GM23338 (cell line): ENCODE data around the gene ERC1. TPM values are rescaled to one million over a fixed set of nuclear protein-coding genes. Genes with fewer than 3 reads are reported as not detected.

ENCODE experiments used
- ATAC-seq: fragments of 200-7000 bp; cut with Tn5 transposase; 3 replicates; pipeline ENCODE4 v1.9.1; 2020
- DNase-seq: peaks from one replicate; pipeline ENCODE4 v3.0.0-alpha.2; 2015; ENCODE audit warnings: low spot score
- H2AFZ ChIP-seq: fragments of 200-600 bp; sonication (generic); 2 replicates; pipeline ENCODE4 v1.8.0; 2016; ENCODE audit warnings: antibody characterized with exemption, mild to moderate bottlenecking, moderate library complexity
- H3F3A ChIP-seq: fragments of 200-600 bp; sonication (generic); replicated peaks from 2 replicates; pipeline ENCODE4 v1.8.0; 2017; ENCODE audit warnings: antibody characterized with exemption, mixed run types, low read depth
- H3K27ac ChIP-seq: fragments of 200-600 bp; sonication (generic); 2 replicates; pipeline ENCODE4 v1.6.1; 2016; ENCODE audit warnings: low read depth
- H3K27me3 ChIP-seq: fragments of 200-600 bp; sonication (generic); 2 replicates; pipeline ENCODE4 v1.8.0; 2016; ENCODE audit warnings: mild to moderate bottlenecking, mixed run types, moderate library complexity; ENCODE audit not compliant: insufficient read depth
- H3K36me3 ChIP-seq: fragments of 200-600 bp; sonication (generic); 2 replicates; pipeline ENCODE4 v1.8.0; 2016; ENCODE audit warnings: mild to moderate bottlenecking; ENCODE audit not compliant: insufficient read depth
- H3K4me1 ChIP-seq: fragments of 200-600 bp; sonication (generic); 2 replicates; pipeline ENCODE4 v1.8.0; 2016; ENCODE audit warnings: mild to moderate bottlenecking, moderate library complexity; ENCODE audit not compliant: insufficient read depth
- H3K4me2 ChIP-seq: fragments of 200-600 bp; sonication (generic); 2 replicates; pipeline ENCODE4 v1.7.1; 2017; ENCODE audit warnings: mixed run types
- H3K4me3 ChIP-seq: fragments of 200-600 bp; sonication (generic); 2 replicates; pipeline ENCODE4 v1.6.1; 2016; ENCODE audit warnings: mixed run types
- H3K79me2 ChIP-seq: fragments of 200-600 bp; sonication (generic); replicated peaks from 2 replicates; pipeline ENCODE4 v1.8.0; 2017; ENCODE audit warnings: mild to moderate bottlenecking; ENCODE audit not compliant: insufficient read depth
- H3K9me2 ChIP-seq: fragments of 200-600 bp; sonication (generic); 2 replicates; pipeline ENCODE4 v1.8.0; 2017; ENCODE audit not compliant: insufficient read depth
- H4K20me1 ChIP-seq: fragments of 200-600 bp; sonication (generic); replicated peaks from 2 replicates; pipeline ENCODE4 v1.8.0; 2017; ENCODE audit warnings: mild to moderate bottlenecking; ENCODE audit not compliant: insufficient read depth
- H3K27ac Mint-ChIP-seq: 2 replicates; pipeline ENCODE4 v1.8.0; 2020; ENCODE audit warnings: inconsistent platforms, mild to moderate bottlenecking, moderate library complexity, mixed read lengths
- H3K27me3 Mint-ChIP-seq: 3 replicates; pipeline ENCODE4 v1.8.0; 2022; ENCODE audit warnings: low read depth, mild to moderate bottlenecking, moderate library complexity, mixed read lengths, inconsistent platforms; ENCODE audit not compliant: insufficient read depth, poor library complexity
- H3K36me3 Mint-ChIP-seq: 3 replicates; pipeline ENCODE4 v1.8.0; 2021; ENCODE audit warnings: low read depth, mild to moderate bottlenecking, inconsistent platforms, moderate library complexity, mixed read lengths
- H3K4me1 Mint-ChIP-seq: 3 replicates; pipeline ENCODE4 v1.8.0; 2020; ENCODE audit warnings: mild to moderate bottlenecking, inconsistent platforms, mixed read lengths
- H3K4me3 Mint-ChIP-seq: 3 replicates; pipeline ENCODE4 v1.8.0; 2021; ENCODE audit warnings: moderate library complexity, mild to moderate bottlenecking, inconsistent platforms, mixed read lengths
- H3K9me3 Mint-ChIP-seq: 3 replicates; pipeline ENCODE4 v1.8.0; 2020; ENCODE audit warnings: moderate library complexity, mild to moderate bottlenecking, inconsistent platforms, mixed read lengths
- CREB1 ChIP-seq: fragments of 250-450 bp; sonication (Bioruptor Pico); IDR thresholded peaks from 2 replicates; pipeline ENCODE4 v1.5.0; 2020; ENCODE audit warnings: low read depth, mild to moderate bottlenecking, moderate library complexity
- ETS1 ChIP-seq: IDR thresholded peaks from 2 replicates; pipeline ENCODE4 v1.6.1; 2016; ENCODE audit warnings: antibody characterized with exemption
- EZH2 ChIP-seq: fragments of 200-600 bp; sonication (generic); IDR thresholded peaks from one replicate; pipeline ENCODE4 v1.8.0; 2017; ENCODE audit warnings: antibody characterized with exemption, mild to moderate bottlenecking, low read depth; ENCODE audit not compliant: unreplicated experiment
- EZH2phosphoT487 ChIP-seq: fragments of 200-600 bp; sonication (generic); IDR thresholded peaks from one replicate; pipeline ENCODE4 v1.8.1; 2018; ENCODE audit warnings: antibody characterized with exemption; ENCODE audit not compliant: unreplicated experiment
- JUNB ChIP-seq: IDR thresholded peaks from one replicate; pipeline ENCODE4 v1.6.1; 2016; ENCODE audit warnings: antibody characterized with exemption; ENCODE audit not compliant: unreplicated experiment
- NANOG ChIP-seq: IDR thresholded peaks from 2 replicates; pipeline ENCODE4 v1.6.1; 2016; ENCODE audit warnings: antibody characterized with exemption, borderline replicate concordance
- POLR2AphosphoS5 ChIP-seq: IDR thresholded peaks from 2 replicates; pipeline ENCODE4 v1.6.1; 2016; ENCODE audit warnings: antibody characterized with exemption, low read depth
- STAT1 ChIP-seq: IDR thresholded peaks from one replicate; pipeline ENCODE4 v1.6.1; 2016; ENCODE audit warnings: antibody characterized with exemption; ENCODE audit not compliant: unreplicated experiment
- ZNF114 ChIP-seq: fragments of 250-450 bp; sonication (Bioruptor Pico); IDR thresholded peaks from 2 replicates; pipeline ENCODE4 v1.5.0; 2020; ENCODE audit warnings: mild to moderate bottlenecking, moderate library complexity
- ZNF331 ChIP-seq: fragments of 250-450 bp; sonication (Bioruptor Pico); IDR thresholded peaks from 2 replicates; pipeline ENCODE4 v1.5.0; 2020; ENCODE audit warnings: low read depth, mild to moderate bottlenecking, moderate library complexity
- ZNF462 ChIP-seq: fragments of 250-450 bp; sonication (Bioruptor Pico); IDR thresholded peaks from 2 replicates; pipeline ENCODE4 v1.5.0; 2020; ENCODE audit warnings: mild to moderate bottlenecking, moderate library complexity
- polyA plus RNA-seq: library from polyadenylated mRNA; unstranded; fragments of >200 nt; fragmentation: Nextera tagmentation; extraction: Ambion mirVana; gene quantifications from 2 replicates; pipeline ENCODE4 v1.2.1, GENCODE V29; 2016
- total RNA-seq: library from RNA; depleted of rRNA; stranded (reverse); fragments of >200 nt; shearing (Covaris generic); gene quantifications from 2 replicates; pipeline ENCODE4 v1.2.3, GENCODE V29; 2014
- TF ChIP-seq, protein P1 (sequence below), 2 experiments: fragments of 200-600 bp in 1 of 2; sonication (generic) in 1 of 2; conservative IDR thresholded peaks; 2 replicates each; pipeline versions ENCODE4 v1.5.1 to v1.6.1; 2016 to 2017; ENCODE audit warnings: antibody characterized with exemption in 2 of 2, low read depth in 2 of 2, mild to moderate bottlenecking in 2 of 2, moderate library complexity in 1 of 2
- TF ChIP-seq, protein P2 (sequence below): IDR thresholded peaks from one replicate; pipeline ENCODE4 v1.6.1; 2018; ENCODE audit warnings: antibody characterized with exemption; ENCODE audit not compliant: unreplicated experiment

ERC1 gene
- total and polyA plus RNA-seq, 2 experiments from 2014 or later = 28.1 to 35.3 TPM

DNA sequence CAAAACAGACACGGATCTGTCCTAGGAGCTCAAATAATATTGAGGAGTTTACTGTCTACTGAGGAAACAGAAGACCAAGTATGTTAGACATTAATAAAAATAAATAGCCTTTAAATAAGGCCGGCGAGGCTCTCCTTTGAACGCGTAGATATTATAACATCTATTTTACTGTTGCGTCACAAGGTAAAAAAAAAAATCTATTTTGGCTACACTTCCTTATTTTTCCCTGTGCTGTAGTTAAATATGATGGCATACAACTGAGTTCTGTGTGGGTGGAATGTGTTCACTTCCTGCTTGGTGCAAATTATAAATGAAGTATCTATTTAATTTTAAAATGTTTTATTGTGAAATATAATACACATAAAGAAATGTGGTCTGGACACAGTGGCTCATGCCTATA is 24.3 kb upstream of the ERC1 start:
- H3K27ac Mint-ChIP-seq = no peak overlapping the region
- no peaks in the 10 kb centered on the region for H3K27me3 ChIP-seq
- H3K9me3 Mint-ChIP-seq = no peaks in the 10 kb centered on the region
- H3K4me2 ChIP-seq = no peak overlapping the region
- H2AFZ ChIP-seq = no peak overlapping the region
- H3K27me3 Mint-ChIP-seq = no peaks in the 10 kb centered on the region
- H3K4me3 ChIP-seq = no peak overlapping the region
- no peak for TF ChIP-seq ETS1
- TF ChIP-seq EZH2 = no peak
- no peak for TF ChIP-seq JUNB
- TF ChIP-seq CREB1 (CRISPR knock-in tag) = no peak
- no peak for TF ChIP-seq ZNF331 (CRISPR knock-in tag)
- TF ChIP-seq, protein P1, sequence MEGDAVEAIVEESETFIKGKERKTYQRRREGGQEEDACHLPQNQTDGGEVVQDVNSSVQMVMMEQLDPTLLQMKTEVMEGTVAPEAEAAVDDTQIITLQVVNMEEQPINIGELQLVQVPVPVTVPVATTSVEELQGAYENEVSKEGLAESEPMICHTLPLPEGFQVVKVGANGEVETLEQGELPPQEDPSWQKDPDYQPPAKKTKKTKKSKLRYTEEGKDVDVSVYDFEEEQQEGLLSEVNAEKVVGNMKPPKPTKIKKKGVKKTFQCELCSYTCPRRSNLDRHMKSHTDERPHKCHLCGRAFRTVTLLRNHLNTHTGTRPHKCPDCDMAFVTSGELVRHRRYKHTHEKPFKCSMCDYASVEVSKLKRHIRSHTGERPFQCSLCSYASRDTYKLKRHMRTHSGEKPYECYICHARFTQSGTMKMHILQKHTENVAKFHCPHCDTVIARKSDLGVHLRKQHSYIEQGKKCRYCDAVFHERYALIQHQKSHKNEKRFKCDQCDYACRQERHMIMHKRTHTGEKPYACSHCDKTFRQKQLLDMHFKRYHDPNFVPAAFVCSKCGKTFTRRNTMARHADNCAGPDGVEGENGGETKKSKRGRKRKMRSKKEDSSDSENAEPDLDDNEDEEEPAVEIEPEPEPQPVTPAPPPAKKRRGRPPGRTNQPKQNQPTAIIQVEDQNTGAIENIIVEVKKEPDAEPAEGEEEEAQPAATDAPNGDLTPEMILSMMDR (conservative IDR thresholded peaks at IDR 0.05; ENCODE audit: low read depth in 2 of 2) = no peak
- no peak for TF ChIP-seq NANOG
- no peak for TF ChIP-seq EZH2phosphoT487
- no peak for TF ChIP-seq POLR2AphosphoS5
- TF ChIP-seq, protein P2, sequence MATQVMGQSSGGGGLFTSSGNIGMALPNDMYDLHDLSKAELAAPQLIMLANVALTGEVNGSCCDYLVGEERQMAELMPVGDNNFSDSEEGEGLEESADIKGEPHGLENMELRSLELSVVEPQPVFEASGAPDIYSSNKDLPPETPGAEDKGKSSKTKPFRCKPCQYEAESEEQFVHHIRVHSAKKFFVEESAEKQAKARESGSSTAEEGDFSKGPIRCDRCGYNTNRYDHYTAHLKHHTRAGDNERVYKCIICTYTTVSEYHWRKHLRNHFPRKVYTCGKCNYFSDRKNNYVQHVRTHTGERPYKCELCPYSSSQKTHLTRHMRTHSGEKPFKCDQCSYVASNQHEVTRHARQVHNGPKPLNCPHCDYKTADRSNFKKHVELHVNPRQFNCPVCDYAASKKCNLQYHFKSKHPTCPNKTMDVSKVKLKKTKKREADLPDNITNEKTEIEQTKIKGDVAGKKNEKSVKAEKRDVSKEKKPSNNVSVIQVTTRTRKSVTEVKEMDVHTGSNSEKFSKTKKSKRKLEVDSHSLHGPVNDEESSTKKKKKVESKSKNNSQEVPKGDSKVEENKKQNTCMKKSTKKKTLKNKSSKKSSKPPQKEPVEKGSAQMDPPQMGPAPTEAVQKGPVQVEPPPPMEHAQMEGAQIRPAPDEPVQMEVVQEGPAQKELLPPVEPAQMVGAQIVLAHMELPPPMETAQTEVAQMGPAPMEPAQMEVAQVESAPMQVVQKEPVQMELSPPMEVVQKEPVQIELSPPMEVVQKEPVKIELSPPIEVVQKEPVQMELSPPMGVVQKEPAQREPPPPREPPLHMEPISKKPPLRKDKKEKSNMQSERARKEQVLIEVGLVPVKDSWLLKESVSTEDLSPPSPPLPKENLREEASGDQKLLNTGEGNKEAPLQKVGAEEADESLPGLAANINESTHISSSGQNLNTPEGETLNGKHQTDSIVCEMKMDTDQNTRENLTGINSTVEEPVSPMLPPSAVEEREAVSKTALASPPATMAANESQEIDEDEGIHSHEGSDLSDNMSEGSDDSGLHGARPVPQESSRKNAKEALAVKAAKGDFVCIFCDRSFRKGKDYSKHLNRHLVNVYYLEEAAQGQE = no peak
- no peak for TF ChIP-seq ZNF114 (CRISPR knock-in tag)
- no peak for TF ChIP-seq ZNF462 (CRISPR knock-in tag)
- no peak for TF ChIP-seq STAT1
- H3K9me2 ChIP-seq = no peaks in the 10 kb centered on the region
- H4K20me1 ChIP-seq = no peaks in the 10 kb centered on the region
- H3K4me1 ChIP-seq = 0 out of 2 replicates have a peak, but pooled peaks cover 6% of the 10 kb centered on the region
- H3K4me3 Mint-ChIP-seq = no peak overlapping the region
- H3F3A ChIP-seq = no peaks in the 10 kb centered on the region
- ATAC-seq (no peak), DNase-seq (no peak)
- H3K4me1 Mint-ChIP-seq = peaks cover 11% of the 10 kb centered on the region
- no peaks in the 10 kb centered on the region for H3K36me3 ChIP-seq
- H3K36me3 Mint-ChIP-seq = no peaks in the 10 kb centered on the region
- H3K79me2 ChIP-seq = no peaks in the 10 kb centered on the region
- no peak overlapping the region for H3K27ac ChIP-seq
